GM12878 (cell line): ENCODE results near the gene SEPTIN10. TPM values are rescaled to one million over a fixed set of nuclear protein-coding genes. Genes with fewer than 3 reads are reported as not detected.
"Not testable (repeated sequence)": the region's sequence is repeated elsewhere in the genome, so short reads cannot be mapped to it uniquely, and the experiment has no call there.

Experiments used
- ATAC-seq: fragments of 200-7000 bp; cut with Tn5 transposase; 3 replicates; pipeline ENCODE4 v1.9.1; 2020; ENCODE audit warnings: mild to moderate bottlenecking, moderate library complexity
- BruUV-seq: library from RNA; stranded (reverse); fragments of 400-500 nt; replicated peaks from 2 replicates; lab custom pipeline; 2021; lab: Mats Ljungman, UMichigan
- CTCF ChIA-PET: fragments of 300-600 bp; sonication (Branson Sonifier 250); formaldehyde crosslinking; extraction: SDS; loops from one replicate; lab custom pipeline; 2021; ENCODE audit warnings: inconsistent platforms; lab: Yijun Ruan, JAX
- POLR2A ChIA-PET: fragments of 350-600 bp; formaldehyde crosslinking; extraction: SDS; loops from one replicate; lab custom pipeline; 2021; ENCODE audit warnings: inconsistent platforms; lab: Charles Lee
- RAD21 ChIA-PET: fragments of 300-600 bp; sonication (Branson Sonifier 250); formaldehyde crosslinking; loops from one replicate; lab custom pipeline; 2023; ENCODE audit warnings: antibody characterized with exemption; ENCODE audit not compliant: unreplicated experiment; lab: Charles Lee
- SMC1A ChIA-PET: fragments of 300-600 bp; sonication (Branson Sonifier 250); formaldehyde crosslinking; loops from one replicate; lab custom pipeline; 2023; ENCODE audit not compliant: unreplicated experiment, uncharacterized antibody; lab: Charles Lee
- DNase-seq: peaks from one replicate; pipeline ENCODE4 v3.0.0-alpha.2; 2011; ENCODE audit warnings: low read depth, low spot score
- FAIRE-seq: peaks from 3 replicates; lab custom pipeline; 2011; peaks lifted over from hg19 to GRCh38; lab: Jason Lieb, UNC
- H2AFZ ChIP-seq: 2 replicates; pipeline ENCODE4 v1.6.0; 2011; ENCODE audit warnings: low read depth, low read length, control low read depth; ENCODE audit not compliant: control insufficient read depth
- H3K27ac ChIP-seq: 2 replicates; pipeline ENCODE4 v1.5.1; 2011; ENCODE audit warnings: control low read depth; ENCODE audit not compliant: control insufficient read depth, insufficient read depth
- H3K27me3 ChIP-seq, 2 experiments: replicated peaks in 1 of 2; 2 replicates each; pipeline versions ENCODE4 v1.6.0 to v1.6.1; 2011; ENCODE audit warnings: low read length in 1 of 2; ENCODE audit not compliant: control insufficient read depth in 2 of 2, insufficient read depth in 2 of 2
- H3K36me3 ChIP-seq, 2 experiments: 2 replicates each; pipeline ENCODE4 v1.5.1; 2011; ENCODE audit warnings: low read length in 1 of 2; ENCODE audit not compliant: control insufficient read depth in 2 of 2, insufficient read depth in 2 of 2
- H3K4me1 ChIP-seq: 2 replicates; pipeline ENCODE4 v1.6.1; 2011; ENCODE audit warnings: mild to moderate bottlenecking, low read length, moderate library complexity, mixed read lengths; ENCODE audit not compliant: control insufficient read depth, insufficient read depth
- H3K4me2 ChIP-seq: 2 replicates; pipeline ENCODE4 v1.6.0; 2011; ENCODE audit warnings: control low read depth; ENCODE audit not compliant: control insufficient read depth, insufficient read depth
- H3K4me3 ChIP-seq: fragments of 200-600 bp; sonication (generic); 2 replicates; pipeline ENCODE4 v1.5.1; 2016
- H3K79me2 ChIP-seq: 2 replicates; pipeline ENCODE4 v1.6.0; 2011; ENCODE audit warnings: low read length; ENCODE audit not compliant: control insufficient read depth, insufficient read depth
- H3K9ac ChIP-seq: 2 replicates; pipeline ENCODE4 v1.8.0; 2011; ENCODE audit warnings: low read length, control low read depth, mixed read lengths; ENCODE audit not compliant: control insufficient read depth, insufficient read depth
- H3K9me3 ChIP-seq: replicated peaks from 3 replicates; pipeline ENCODE4 v1.5.1; 2011; ENCODE audit warnings: mild to moderate bottlenecking, low read length; ENCODE audit not compliant: control insufficient read depth, insufficient read depth
- H4K20me1 ChIP-seq: 2 replicates; pipeline ENCODE4 v1.6.0; 2011; ENCODE audit not compliant: control insufficient read depth, insufficient read depth
- IRF3 ChIP-seq: fragments of 450-650 bp; IDR thresholded peaks from 2 replicates; pipeline ENCODE4 v1.6.1; 2014; ENCODE audit warnings: mild to moderate bottlenecking
- PBX3 ChIP-seq: IDR thresholded peaks from 2 replicates; pipeline ENCODE4 v1.6.1; 2011; ENCODE audit warnings: mild to moderate bottlenecking, low read depth, low read length, moderate library complexity; ENCODE audit not compliant: insufficient replicate concordance
- RUNX3 ChIP-seq: IDR thresholded peaks from 2 replicates; pipeline ENCODE4 v1.6.1; 2012; ENCODE audit warnings: low read length, inconsistent platforms
- TCF3 ChIP-seq: IDR thresholded peaks from 2 replicates; pipeline ENCODE4 v1.6.1; 2012; ENCODE audit warnings: low read depth, mild to moderate bottlenecking, low read length, borderline replicate concordance; ENCODE audit not compliant: insufficient read depth
- WGBS: methylation state at CpG from one replicate; pipeline ENCODE4 v1.1.6; 2016; ENCODE audit warnings: low lambda C conversion rate; ENCODE audit not compliant: insufficient replicate concordance, insufficient coverage; ENCODE audit errors: missing lambda C conversion rate; 5-methylcytosine and 5-hydroxymethylcytosine counted together
- in situ Hi-C: fragments of 300-500 bp; cut with MboI; formaldehyde crosslinking; loops from 9 replicates; pipeline ENCODE4 v1.14.3; 2018; ENCODE audit warnings: mixed read lengths
- intact Hi-C: fragments of 100-400 bp; cut with micrococcal nuclease; formaldehyde crosslinking; loops from one replicate; pipeline ENCODE4 v1.14.2; 2022; ENCODE audit not compliant: unreplicated experiment
- polyA plus RNA-seq, 11 experiments: library from polyadenylated mRNA; depleted of rRNA in 4 of 11; unstranded in 6 of 11; stranded (reverse) in 5 of 11; fragments of >200 nt; fragmentation: Nextera tagmentation in 4 of 11; fragmentation: Illumina TruSeq in 1 of 11; extraction: Ambion mirVana in 4 of 11; extraction: Trizol in 1 of 11; gene quantifications; 1 replicate in 1 of 11; 2 replicates in 10 of 11; pipeline versions ENCODE4 v1.2.1 to v1.2.3, GENCODE V29; 2011 to 2016; ENCODE audit warnings: inconsistent platforms in 2 of 11, missing spikeins in 2 of 11, low read depth in 1 of 11
- total RNA-seq, 4 experiments: library from RNA; depleted of rRNA in 3 of 4; stranded (reverse); fragments of >200 nt in 3 of 4; fragmentation: Illumina TruSeq in 1 of 4; extraction: Trizol in 1 of 4; gene quantifications; 2 replicates each; pipeline versions ENCODE4 v1.2.1 to v1.2.3, GENCODE V29; 2013 to 2021

Gene SEPTIN10
- total and polyA plus RNA-seq, 10 of the 15 experiments (the other 5 are each of a cell fraction or from before 2014, with no cell fraction given), result 20.2 to 132 (median 62.7) TPM

GRCh38 chr2:109582928-109583895 lies 30.6 kb downstream of the SEPTIN10 start (continued):
- TF ChIP-seq PBX3 (no peak), RUNX3 (peak; percentile 90), IRF3 (no peak), TCF3 (no peak)

GRCh38 chr2:109577630-109578029 lies 36.1 kb downstream of the SEPTIN10 start:
- H3K4me2 ChIP-seq, ATAC-seq, H3K36me3 ChIP-seq, H2AFZ ChIP-seq, H3K79me2 ChIP-seq, H3K27me3 ChIP-seq, in situ Hi-C loops, H4K20me1 ChIP-seq, RAD21 ChIA-PET, intact Hi-C loops, H3K4me3 ChIP-seq, H3K9me3 ChIP-seq, DNase-seq, H3K9ac ChIP-seq, SMC1A ChIA-PET, H3K27ac ChIP-seq, CTCF ChIA-PET, FAIRE-seq, BruUV-seq, POLR2A ChIA-PET: not testable (repeated sequence)
- peaks cover 17% of the 10 kb centered on the region for H3K4me1 ChIP-seq
- WGBS, result 53% methylated on average over 6 of the region's 7 CpGs
